Measurements from ENCODE around the gene OR10A4.
"Not testable (repeated sequence)": the region's sequence is repeated elsewhere in the genome, so short reads cannot be mapped to it uniquely, and the experiment has no call there.

The OR10A4 gene, protein sequence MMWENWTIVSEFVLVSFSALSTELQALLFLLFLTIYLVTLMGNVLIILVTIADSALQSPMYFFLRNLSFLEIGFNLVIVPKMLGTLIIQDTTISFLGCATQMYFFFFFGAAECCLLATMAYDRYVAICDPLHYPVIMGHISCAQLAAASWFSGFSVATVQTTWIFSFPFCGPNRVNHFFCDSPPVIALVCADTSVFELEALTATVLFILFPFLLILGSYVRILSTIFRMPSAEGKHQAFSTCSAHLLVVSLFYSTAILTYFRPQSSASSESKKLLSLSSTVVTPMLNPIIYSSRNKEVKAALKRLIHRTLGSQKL

DNA sequence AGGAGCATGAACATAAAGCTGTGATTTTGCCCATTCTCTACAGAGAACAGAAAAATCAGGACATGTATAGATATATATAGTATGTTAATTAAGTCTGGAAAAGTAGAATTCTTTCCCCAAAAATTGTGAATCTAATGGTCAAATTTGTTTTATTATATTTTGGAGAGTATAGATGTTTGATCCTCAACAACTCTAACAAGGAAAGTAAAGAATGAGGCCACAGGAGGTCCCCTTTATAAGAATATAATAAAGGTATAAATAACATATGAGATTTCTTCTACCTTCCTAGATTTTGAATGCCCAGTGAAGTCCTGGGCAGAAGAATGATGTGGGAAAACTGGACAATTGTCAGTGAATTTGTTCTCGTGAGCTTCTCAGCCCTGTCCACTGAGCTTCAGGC is at the start of gene OR10A4:
TSS of gene OR10A4 (plus strand) at position 301 of the 400 bp plus-strand sequence. CDS start at position 324, 23 bp downstream.
- no peak for DNase-seq

DNA sequence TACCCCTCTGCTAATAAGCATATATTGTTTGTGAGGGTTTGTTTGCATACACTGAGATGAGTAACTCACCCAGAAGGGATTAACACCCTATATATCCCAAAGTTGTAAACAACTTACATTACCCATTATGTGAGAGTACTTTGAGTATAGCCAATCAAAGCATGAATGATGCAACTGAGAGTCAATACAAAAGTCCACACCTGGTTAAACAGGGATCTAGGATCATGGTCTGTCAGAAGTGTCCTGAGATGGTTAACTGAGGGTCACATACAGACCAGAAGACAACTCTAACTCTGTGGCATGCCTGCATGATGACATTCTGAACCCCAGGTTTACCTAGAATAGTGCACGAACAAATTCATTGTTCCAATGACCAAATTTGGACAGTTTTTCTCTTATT is 48.3 kb upstream of the OR10A4 start:
- no peak for DNase-seq

DNA sequence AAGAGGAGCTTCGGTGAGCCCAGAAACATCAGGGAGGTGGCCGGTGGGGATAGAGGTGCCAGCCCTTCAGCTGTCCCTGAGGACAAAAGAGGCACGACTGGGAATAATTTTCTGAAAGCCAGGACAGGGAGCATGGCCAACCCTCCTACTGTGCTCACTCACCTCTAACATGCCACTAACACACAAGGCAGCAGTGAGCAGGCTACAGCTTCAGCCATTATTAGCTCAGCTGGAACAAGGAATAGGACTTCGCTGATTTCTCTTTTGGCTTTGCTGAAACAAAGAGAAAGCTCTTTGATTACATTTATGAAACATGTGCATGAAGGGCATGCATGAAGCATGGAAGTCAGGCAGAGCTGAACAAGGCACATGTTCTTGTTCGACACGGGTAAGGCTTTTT is 43.1 kb upstream of the OR10A4 start:
- DNase-seq, result no peak

DNA sequence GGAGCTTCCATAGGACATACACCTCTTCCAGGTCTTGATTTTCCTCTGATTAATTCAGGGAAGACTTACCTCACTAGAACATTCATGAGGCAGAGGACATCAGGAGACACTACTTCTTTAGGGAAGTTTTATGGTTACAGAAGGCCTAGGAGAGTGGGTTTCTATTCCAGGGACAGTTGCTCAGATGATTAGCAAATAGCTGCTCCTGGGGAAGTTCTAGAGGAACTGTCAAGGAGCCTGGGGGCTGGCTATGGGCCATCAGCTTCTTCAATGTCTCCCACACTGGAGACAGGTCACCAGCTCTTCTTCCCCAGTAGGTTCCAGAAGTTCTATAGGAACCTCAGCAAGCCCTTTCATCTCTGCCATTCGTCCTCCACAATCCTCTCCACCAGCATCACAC is 42.4 kb upstream of the OR10A4 start:
- DNase-seq, result no peak

DNA sequence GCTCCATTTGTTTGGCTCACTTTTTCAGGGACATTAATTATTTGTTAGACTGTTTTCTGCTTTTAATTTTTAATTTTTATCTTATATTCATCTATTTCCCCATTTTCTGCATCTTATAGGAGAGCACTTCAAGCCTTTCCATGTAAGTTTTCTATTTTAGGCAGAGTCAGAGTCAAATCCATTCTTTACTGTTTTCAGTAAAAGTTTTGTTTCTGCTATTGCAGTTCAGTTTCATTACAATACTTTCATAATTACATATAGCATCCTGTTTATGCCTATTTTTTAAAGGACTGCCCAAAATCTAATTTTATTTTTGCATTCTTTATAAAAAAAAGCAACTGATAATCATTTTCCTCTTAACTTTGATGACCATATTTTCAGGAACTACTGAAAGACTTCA is 34.7 kb upstream of the OR10A4 start:
- DNase-seq, result no peak

DNA sequence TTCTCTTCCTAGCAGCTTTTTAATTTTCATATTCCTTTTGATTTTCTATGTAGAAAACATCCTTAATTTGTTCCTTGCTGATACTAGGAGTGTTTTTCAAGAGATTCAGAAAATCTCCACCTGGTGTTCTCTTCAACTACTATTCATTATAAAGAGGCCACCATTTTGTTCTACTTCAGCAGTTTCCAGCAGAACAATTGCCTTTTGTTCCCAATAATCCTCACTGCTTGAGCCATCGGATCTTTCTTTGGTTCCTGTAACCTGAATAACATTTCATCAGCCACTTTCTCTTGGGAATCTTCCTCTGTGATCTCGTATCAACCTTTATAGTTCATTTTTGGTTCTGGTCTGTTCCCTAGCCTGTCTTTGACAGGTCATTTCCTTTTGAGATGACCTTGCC is 32.8 kb upstream of the OR10A4 start:
- DNase-seq, result no peak

DNA sequence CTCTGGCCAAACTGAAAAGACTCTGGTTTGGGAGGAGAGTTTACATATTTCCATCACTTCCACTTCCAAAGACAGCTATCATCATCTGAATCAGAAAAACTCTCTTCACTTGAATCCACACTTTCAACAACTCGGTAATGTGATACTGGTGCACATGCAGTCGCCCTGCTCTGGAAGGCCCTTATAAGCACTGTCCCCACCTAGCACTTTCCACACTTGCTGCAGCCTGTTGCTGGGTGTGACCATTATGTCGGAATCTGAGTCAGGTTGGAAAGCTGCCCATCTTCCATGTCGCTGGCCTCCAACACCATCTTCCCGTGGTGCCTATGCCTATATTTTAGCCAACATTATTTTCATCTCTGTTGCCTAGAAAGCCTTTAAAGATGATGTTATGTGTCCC is 32.1 kb upstream of the OR10A4 start:
- DNase-seq, result no peak

DNA sequence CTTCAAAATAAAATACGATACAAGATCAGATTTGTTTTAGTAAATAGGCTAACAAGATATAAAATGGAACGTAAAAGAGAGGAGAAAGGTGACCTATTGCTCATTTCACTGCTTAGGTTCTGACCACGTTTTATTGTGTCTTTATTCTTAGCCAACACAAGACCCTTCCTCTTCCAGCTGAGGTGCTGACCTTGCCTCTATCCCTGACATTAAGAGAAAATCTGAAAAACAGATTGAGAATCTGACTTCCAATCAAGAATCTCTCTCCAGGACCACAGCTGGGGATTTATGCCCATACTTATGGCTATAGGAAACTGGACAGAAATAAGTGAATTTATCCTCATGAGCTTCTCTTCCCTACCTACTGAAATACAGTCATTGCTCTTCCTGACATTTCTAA is 31.0 kb upstream of the OR10A4 start, which contains the start of gene OR10A5:
TSS of gene OR10A5 (plus strand) at position 301 of the 400 bp plus-strand sequence. CDS start at position 301, 0 bp downstream.
- no peak for DNase-seq

DNA sequence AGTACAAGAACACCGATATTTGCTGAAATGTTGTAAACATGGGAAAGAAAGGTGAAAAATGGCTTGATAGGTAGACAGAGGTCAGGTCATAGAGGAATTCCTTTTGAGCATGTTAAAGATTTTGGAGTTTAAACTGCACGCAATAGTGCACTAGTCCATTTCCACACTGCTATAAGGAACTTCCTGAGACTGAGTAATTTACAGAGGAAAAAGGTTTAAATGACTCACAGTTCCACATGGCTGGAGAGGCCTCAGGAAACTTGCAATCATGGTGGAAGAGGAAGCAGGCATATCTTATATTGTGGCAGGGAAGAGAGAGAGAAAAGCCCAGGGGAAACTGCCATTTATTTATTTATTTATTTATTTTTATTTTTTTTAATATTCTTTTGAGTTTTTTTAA is 25.9 kb upstream of the OR10A4 start:
- no peak for DNase-seq

DNA sequence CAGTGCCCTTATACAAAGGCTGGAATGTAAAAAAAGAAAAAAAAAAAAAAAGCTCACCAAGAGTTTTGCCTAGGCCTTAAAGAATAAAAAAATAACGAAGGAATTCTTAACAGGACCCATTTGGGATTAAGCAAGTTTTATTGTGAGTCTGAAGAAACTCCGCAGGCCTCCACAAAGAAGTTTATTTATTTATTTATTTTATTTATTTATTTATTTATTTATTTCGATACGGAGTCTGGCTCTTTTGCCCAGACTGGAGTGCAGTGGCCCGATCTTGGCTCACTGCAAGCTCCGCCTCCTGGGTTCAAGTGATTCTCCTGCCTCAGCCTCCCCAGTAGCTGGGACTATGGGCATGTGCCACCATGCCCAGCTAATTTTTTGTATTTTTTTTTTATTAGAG is 21.6 kb upstream of the OR10A4 start:
- DNase-seq, result not testable (repeated sequence)

DNA sequence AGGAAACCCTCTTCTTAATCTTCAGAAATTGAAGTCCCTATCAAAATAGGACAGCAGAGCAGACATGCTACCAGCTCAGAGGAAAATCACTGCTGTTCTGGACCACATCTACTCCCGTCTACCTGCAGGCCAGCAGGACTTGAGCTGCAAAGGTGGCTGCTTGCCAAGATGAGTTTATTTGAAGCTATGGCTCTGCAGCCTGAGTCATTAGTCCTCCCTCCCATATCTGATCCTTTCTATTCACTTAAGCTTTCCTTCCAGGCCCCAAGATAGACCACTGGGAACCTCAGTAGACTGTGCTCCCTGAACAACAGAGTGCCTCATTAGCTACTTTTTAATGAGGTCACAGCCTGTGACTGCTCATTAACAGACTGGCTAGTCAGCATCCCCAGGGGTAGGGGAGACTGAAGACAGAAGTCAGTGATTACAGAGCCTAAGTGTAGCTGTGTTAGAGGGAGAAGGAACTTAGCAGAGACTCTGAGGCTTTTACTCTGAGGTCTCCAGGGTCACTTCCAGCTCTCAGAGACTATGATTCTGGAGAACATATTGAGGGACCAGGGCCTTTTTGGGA is 20.4 kb upstream of the OR10A4 start:
- DNase-seq, result no peak

DNA sequence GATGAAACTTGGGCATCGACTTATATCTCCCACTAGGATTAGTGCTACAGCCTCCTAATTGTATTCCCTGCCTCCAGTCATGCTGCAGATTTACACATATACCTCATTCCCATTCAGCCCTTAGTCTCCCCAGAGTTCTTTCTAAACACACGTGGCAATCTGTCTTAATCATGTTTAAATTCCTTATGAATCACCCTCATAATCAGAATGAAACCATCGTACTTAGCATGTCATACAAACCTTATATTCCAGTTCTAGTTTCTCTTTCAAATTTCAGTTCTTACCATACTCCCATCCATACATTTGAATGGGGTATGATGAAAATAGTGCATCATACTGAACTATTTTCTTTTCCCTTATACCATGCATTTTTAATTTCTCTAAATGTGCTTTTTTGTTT is 19.6 kb upstream of the OR10A4 start:
- no peak for DNase-seq

DNA sequence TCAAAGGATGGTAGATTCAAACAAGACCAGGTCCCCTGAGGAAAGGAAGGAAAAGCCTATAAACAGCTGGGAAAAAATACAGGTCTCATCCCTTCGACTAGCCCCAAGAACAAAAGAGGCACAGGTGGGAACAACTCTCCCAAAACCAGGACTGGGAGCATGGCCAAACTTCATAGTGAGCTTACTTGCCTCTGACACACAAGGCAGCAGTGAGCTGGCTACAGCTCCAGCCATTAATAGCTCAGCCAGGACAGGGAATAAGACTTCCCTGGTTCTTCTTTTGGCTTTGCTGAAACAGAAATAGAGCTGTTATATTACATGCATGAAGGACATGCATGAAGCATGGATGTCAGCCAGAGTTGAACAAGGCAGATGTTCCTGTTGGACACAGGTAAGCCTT is 13.5 kb upstream of the OR10A4 start, which contains the start of gene OR10A2:
TSS of gene OR10A2 (plus strand) at position 97 of the 400 bp plus-strand sequence. CDS start 6,698 bp downstream, outside the sequence.
- DNase-seq, result no peak

DNA sequence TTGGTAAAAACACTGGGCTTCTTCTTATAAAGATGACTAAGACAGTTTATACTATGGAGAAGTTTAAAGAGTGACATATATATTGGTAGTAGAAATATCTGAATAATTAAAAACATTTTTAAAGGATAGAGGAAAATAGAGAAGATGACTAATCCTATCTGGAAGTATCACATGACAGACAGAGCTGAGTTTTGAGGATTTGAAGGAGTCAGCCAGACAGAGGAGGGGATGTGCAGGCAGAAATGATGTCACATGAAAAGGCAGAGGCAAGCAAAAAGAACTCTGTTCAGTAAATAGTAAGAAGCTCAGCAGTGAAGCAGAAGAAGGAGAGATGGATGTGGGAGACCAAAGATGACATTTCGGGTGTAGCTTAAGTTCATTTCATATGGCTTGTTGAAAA is 12.0 kb upstream of the OR10A4 start:
- DNase-seq, result no peak

DNA sequence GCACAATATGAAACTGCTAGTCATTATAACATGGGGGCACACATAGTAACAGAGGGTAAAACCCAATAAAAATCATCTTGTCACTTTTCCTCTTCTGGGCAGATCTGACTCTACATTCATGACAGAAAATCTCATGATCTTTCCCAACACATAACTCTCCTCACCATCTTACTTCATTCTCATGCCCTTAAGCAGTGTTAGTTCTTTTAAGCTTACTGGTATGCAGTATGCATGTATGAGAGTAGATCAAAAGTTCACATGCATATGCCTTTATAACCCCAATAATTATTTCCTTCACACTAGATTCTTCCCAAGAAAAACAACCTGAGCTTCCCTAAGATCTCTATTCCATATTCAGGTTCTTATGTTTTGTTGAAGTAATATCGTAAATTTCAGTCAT is 5.1 kb upstream of the OR10A4 start:
- no peak for DNase-seq

DNA sequence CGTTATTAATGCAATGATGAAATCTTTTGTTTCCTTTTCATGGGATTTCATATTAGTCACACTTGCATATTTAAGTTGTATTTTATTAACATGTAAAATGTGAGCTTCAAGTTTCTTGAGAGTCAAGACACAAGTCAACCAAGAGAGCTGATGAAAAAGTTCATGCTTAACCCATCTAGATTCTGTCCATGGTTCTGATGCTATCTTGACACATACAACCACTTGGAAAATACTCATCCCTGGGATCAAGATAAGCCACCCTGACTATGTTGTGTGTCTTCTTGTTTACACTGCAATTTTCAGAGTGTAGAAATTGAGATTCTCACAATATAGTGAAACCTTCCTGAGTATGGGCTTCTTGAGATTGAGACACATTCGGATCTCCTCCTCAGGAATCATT is 664 bp upstream of the OR10A4 start:
- DNase-seq, result no peak

DNA sequence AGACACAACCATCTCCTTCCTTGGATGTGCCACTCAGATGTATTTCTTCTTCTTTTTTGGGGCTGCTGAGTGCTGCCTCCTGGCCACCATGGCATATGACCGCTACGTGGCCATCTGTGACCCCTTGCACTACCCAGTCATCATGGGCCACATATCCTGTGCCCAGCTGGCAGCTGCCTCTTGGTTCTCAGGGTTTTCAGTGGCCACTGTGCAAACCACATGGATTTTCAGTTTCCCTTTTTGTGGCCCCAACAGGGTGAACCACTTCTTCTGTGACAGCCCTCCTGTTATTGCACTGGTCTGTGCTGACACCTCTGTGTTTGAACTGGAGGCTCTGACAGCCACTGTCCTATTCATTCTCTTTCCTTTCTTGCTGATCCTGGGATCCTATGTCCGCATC is 489 bp downstream of the OR10A4 start:
- DNase-seq, result no peak

DNA sequence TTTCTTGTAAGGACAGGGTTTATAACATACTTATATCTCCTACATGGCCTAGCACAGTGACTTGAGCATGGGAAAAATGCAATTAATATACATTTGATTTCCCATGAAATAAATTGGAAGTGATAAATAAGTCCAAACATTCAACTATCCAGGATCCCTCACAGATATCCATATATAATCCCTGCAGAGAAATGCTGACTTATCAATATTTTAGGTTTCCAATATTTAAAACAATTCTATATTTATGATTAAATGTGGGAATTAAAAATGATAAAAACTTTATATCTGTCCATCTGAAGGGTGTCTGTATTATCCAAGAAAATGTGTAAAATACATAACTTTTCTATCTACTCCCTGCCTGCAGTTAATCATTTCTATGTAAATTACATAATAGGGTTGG is 6.3 kb downstream of the OR10A4 start:
- no peak for DNase-seq

DNA sequence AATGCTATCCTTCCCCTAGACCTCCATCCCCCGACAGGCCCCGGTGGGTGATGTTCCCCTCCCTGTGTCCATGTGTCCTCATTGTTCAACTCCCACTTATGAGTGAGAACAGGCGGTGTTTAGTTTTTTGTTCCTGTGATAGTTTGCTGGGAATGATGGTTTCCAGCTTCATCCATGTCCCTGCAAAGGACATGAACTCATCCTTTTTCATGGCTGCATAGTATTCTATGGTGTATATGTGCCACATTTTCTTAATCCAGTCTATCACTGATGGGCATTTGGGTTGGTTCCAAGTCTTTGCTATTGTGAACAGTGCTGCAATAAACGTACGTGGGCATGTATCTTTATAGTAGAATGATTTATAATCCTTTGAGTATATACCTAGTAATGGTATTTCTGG is 11.3 kb downstream of the OR10A4 start:
- not testable (repeated sequence) for DNase-seq

DNA sequence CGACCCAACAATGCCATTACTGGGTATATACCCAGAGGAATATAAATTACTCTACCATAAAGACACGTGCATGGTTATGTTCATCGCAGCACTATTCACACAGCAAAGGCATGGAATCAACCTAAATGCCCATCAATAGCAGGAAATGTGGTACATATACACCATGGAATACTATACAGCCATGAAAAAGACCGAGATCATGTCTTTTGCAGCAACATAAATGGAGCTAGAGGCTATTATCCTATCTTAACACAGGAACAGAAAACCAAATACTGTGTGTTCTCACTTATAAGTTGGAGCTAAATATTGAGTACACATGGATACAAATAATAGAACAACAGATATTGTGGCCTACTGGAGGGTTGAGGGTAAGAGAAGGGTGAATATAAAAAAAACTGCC is 12.4 kb downstream of the OR10A4 start:
- DNase-seq, result no peak

DNA sequence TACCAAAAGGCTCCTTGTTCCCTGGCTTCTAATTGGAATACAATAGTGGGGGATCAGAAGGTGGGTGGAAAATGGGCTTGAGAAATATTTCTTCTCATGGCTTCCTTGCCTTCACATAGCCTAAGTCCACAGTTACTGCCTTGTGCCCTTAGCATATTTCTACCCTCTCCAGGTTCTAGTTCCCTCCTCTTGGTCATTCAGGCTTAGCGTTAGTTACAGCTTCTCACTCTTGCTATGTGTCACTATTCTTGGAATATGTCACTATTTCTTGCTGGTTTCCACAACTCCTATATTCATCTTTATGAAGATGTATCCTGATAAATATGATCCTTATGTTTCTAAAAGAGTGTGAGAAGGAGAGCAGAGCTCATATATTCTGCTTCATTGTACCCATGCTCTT is 13.4 kb downstream of the OR10A4 start:
- no peak for DNase-seq

DNA sequence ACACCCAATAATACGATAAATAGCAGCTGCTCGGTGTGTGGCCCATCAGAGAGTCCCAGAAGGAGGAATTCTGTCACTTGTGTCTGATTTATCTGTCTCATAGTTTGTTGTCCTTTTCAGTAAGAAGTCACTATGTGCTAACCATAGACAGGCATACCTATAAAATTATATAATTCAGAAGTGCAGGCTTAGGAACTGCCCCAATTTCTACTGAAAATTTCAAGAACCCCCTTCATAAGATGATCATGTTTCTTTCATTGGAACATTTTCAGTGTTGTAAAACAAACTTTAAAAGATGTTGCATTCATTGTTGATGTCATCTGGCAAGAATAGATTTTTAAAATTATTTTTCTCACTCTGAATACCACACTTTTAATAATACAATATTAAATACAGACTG is 16.0 kb downstream of the OR10A4 start, which contains the start of gene OR2D2:
TSS of gene OR2D2 (minus strand) at position 101 of the 400 bp plus-strand sequence. CDS start at position 101, 0 bp downstream.
- DNase-seq, result no peak

DNA sequence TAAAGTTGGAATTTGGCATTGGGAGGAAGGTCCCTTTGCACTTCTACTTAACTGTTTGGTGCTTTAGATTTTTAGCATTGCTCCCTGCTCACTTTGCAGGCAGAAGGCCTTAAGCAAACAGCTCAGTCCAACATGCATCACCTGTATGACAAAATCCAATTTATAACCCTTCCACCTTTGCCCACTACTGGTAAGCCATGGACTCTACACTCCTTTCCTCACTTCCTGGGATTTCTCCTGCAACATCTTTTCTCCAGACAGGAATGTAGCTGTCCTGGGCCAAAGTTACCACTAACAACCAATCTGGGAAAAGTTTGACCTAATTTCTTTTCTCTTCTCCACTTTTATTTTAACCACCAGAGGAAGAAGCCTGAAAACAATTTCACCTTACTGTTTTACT is 17.7 kb downstream of the OR10A4 start:
- no peak for DNase-seq

DNA sequence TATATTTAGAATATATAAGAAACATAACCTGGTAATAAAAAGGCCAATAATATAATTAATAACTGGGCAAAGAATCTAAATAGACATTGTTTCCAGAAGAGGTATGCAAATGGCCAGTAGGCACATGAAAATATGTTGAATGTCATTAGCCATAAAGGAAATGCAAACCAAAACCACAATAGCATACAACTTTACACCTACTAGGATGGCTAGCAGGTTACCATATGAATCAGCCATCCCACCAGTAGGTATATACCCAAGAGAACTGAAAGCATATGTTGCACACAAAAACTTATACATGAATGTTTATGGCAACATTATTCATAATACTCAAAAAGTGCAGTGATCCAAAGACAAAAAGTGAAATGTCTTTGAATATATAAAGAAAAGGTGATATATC is 18.6 kb downstream of the OR10A4 start:
- DNase-seq, result no peak

DNA sequence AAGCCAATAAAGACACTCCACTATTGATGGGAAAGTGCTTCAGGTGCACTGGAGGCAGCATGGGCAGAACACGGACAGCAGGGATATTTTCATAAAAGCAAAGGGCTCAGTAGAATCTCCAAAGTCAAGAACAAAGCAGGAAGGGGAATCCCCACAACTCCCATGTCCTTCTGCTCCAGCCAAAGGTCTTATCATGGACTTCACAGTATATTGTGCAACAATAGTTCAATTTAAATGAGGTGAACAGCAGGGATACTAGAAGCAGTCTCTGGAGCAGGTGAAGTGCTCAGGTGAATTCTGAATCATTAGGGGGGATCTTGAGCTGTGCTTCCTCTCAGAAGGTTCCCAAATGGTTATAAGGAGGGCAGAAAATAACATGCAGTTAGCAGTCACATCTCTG is 22.5 kb downstream of the OR10A4 start:
- DNase-seq, result no peak
